MCF 10A (cell line): ENCODE data around the gene TMEM247. TPM values are rescaled to one million over a fixed set of nuclear protein-coding genes. Genes with fewer than 3 reads are reported as not detected.

ENCODE experiments used
- Bru-seq: library from RNA; stranded (reverse); fragments of 400-500 nt; gene quantifications from one replicate; lab custom pipeline; 2021; lab: Mats Ljungman, UMichigan
- BruChase-seq, 2 experiments: library from RNA; stranded (reverse); fragments of 400-500 nt; gene quantifications; one replicate each; lab custom pipeline; 2021; lab: Mats Ljungman, UMichigan
- BruUV-seq: library from RNA; stranded (reverse); fragments of 400-500 nt; replicated peaks from 2 replicates; lab custom pipeline; 2021; lab: Mats Ljungman, UMichigan
- CTCF ChIA-PET: fragments of 300-600 bp; sonication (Branson Sonifier 250); formaldehyde crosslinking; extraction: SDS; loops from one replicate; lab custom pipeline; 2021; ENCODE audit warnings: antibody characterized with exemption, inconsistent platforms; lab: Yijun Ruan, JAX
- POLR2A ChIA-PET: fragments of 300-600, 350-650 bp; sonication (Branson Sonifier 250); formaldehyde crosslinking; extraction: SDS; loops from one replicate; lab custom pipeline; 2020; ENCODE audit warnings: antibody characterized with exemption, inconsistent platforms; lab: Yijun Ruan, JAX
- DNase-seq: peaks from one replicate; pipeline ENCODE4 v3.0.0-alpha.2; 2018; ENCODE audit not compliant: unreplicated experiment
- H3K27ac Mint-ChIP-seq: one replicate; pipeline ENCODE4 v1.8.0; 2022; ENCODE audit warnings: mild to moderate bottlenecking, low read depth, mixed read lengths; ENCODE audit not compliant: unreplicated experiment
- H3K27me3 Mint-ChIP-seq: one replicate; pipeline ENCODE4 v1.8.0; 2022; ENCODE audit warnings: mixed read lengths; ENCODE audit not compliant: insufficient read depth, unreplicated experiment
- H3K36me3 Mint-ChIP-seq: one replicate; pipeline ENCODE4 v1.8.0; 2022; ENCODE audit warnings: mild to moderate bottlenecking, moderate library complexity, mixed read lengths; ENCODE audit not compliant: insufficient read depth, unreplicated experiment
- H3K4me1 Mint-ChIP-seq: one replicate; pipeline ENCODE4 v1.8.0; 2022; ENCODE audit warnings: mixed read lengths; ENCODE audit not compliant: insufficient read depth, unreplicated experiment
- H3K4me3 Mint-ChIP-seq: one replicate; pipeline ENCODE4 v1.8.0; 2022; ENCODE audit warnings: mild to moderate bottlenecking, moderate library complexity, mixed read lengths; ENCODE audit not compliant: unreplicated experiment
- H3K9me3 Mint-ChIP-seq: one replicate; pipeline ENCODE4 v1.8.0; 2022; ENCODE audit warnings: mixed read lengths; ENCODE audit not compliant: unreplicated experiment
- CTCF ChIP-seq: fragments of 200-600 bp; IDR thresholded peaks from one replicate; pipeline ENCODE4 v1.8.0; 2022; ENCODE audit warnings: antibody characterized with exemption, mild to moderate bottlenecking; ENCODE audit not compliant: unreplicated experiment
- intact Hi-C: fragments of 100-400 bp; cut with micrococcal nuclease; formaldehyde crosslinking; loops from 2 replicates; pipeline ENCODE4 v1.14.1; 2022
- long read RNA-seq: library from polyadenylated mRNA; stranded (forward); transcript quantifications from one replicate; pipeline ENCODE4 v2.0.0, GENCODE V29; 2022
- total RNA-seq: library from RNA; stranded (reverse); gene quantifications from 2 replicates; pipeline ENCODE4 v1.2.3, GENCODE V29; 2022

The TMEM247 gene
- total RNA-seq (not detected in 2 replicates), Bru-seq, nascent RNA (not detected), BruChase-seq, experiment 1, labeled RNA remaining after a 6-hour chase (not detected), BruChase-seq, experiment 2, labeled RNA remaining after a 2-hour chase (not detected)
- long read RNA-seq: 0 reads

DNA sequence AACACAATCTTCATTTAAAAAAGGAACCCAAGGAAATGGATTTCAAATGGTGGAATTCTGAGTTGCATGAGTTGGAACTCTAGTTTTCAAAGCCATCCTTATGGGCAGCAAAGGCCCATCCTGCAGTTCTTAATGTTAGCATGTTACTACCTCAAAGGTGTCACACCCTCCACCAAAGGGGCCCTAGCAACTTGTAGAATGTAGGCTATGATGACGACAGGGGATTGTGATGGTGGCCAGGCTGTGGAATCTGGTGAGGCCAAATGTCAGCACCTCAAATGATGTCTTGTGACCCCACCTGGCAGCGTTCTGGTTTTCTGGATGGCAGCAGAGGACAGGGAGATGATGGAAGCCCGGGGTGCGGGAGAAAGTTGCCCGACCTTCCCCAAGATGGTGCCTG is at the start of gene TMEM247:
Gene TMEM247 (plus strand): TSS at position 301 of the 400 bp plus-strand sequence.
- Mint-ChIP-seq H3K9me3 (no peaks in the 10 kb centered on the region), H3K4me3 (no peak within 1 kb of the TSS), H3K4me1 (peaks cover 15% of the 10 kb centered on the region), H3K27ac (no peak within 1 kb of the TSS), H3K27me3 (peaks cover 12% of the 10 kb centered on the region), H3K36me3 (peaks cover 4% of the 10 kb centered on the region)
- TF ChIP-seq CTCF: no peak
- POLR2A ChIA-PET: no interaction called here
- DNase-seq: no peak
- BruUV-seq: no TSS peak
- intact Hi-C loops: no loop called here
- CTCF ChIA-PET: no interaction called here

DNA sequence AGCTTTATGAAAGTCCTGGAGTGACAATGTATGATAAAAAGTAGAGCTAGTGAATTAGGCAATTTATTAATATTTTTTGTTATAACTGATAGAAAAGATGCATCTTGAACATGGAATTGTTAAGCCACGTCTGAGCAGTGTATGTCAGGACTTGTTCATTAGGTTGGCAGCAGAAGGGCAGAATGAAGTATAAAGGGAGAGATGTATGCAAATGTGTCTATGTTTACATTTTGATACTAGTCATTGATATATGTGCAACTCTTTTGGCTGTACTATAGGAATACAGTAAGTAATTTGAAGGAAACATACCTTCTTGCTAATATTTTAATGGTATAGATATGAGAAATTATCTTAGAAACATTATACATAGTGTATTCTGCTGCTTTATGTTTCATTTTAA is 49.0 kb upstream of the TMEM247 start:
- Mint-ChIP-seq H3K27ac (no peak overlapping the region), H3K9me3 (no peaks in the 10 kb centered on the region), H3K4me1 (peaks cover 25% of the 10 kb centered on the region), H3K36me3 (no peaks in the 10 kb centered on the region), H3K4me3 (no peak overlapping the region), H3K27me3 (no peaks in the 10 kb centered on the region)
- no TSS peak for BruUV-seq
- intact Hi-C loops: no loop called here
- POLR2A ChIA-PET: interaction anchor here (0.8 to 1.3 kb wide), 2 partner anchors 10 to 22 kb away, joined by 3 to 4 read pairs; no protein-coding TSS in a partner anchor
- TF ChIP-seq CTCF: no peak
- CTCF ChIA-PET: interaction anchor here (1.0 kb wide), 1 partner anchor 8 kb away, joined by 3 read pairs; no protein-coding TSS in a partner anchor
- no peak for DNase-seq

- no TSS peak for BruUV-seq
- Mint-ChIP-seq H3K4me3 (no peak overlapping the region), H3K36me3 (no peaks in the 10 kb centered on the region), H3K9me3 (peaks cover under 1% of the 10 kb centered on the region), H3K27ac (no peak overlapping the region), H3K4me1 (peaks cover 25% of the 10 kb centered on the region), H3K27me3 (no peaks in the 10 kb centered on the region)
- intact Hi-C loops: no loop called here
- CTCF ChIA-PET: interaction anchor here (0.7 to 1.0 kb wide), 2 partner anchors 30 to 36 kb away, joined by 3 read pairs; no protein-coding TSS in a partner anchor
- POLR2A ChIA-PET: interaction anchor here (0.8 to 1.3 kb wide), 3 partner anchors 9 to 22 kb away, joined by 3 to 4 read pairs (median 3); no protein-coding TSS in a partner anchor
- DNase-seq: no peak
- TF ChIP-seq CTCF: no peak
Observed at GRCh38 chr2:46430992-46431391, 48.4 kb upstream of the TMEM247 start.

GRCh38 chr2:46431481-46432235 is 47.7 kb upstream of the TMEM247 start:
- Mint-ChIP-seq H3K27me3 (no peaks in the 10 kb centered on the region), H3K4me3 (no peak overlapping the region), H3K36me3 (no peaks in the 10 kb centered on the region), H3K4me1 (peaks cover 25% of the 10 kb centered on the region), H3K9me3 (peaks cover 5% of the 10 kb centered on the region), H3K27ac (no peak overlapping the region)
- intact Hi-C loops: no loop called here
- no TSS peak for BruUV-seq
- ChIA-PET CTCF (interaction anchor here (0.7 to 1.0 kb wide), 2 partner anchors 30 to 36 kb away, joined by 3 read pairs; no protein-coding TSS in a partner anchor), POLR2A (interaction anchor here (0.8 to 0.9 kb wide), 2 partner anchors 9 to 23 kb away, joined by 3 read pairs; no protein-coding TSS in a partner anchor)
- DNase-seq: no peak
- TF ChIP-seq CTCF: no peak
